ENCODE data around the gene PKN2. TPM values are rescaled to one million over a fixed set of nuclear protein-coding genes. Genes with fewer than 3 reads are reported as not detected.

The PKN2 gene
- total and polyA plus RNA-seq, 7 donors: 6.2 to 21.2 (median 16.7) TPM

- intact Hi-C loops (cut with DNase I): no loop called here
- Histone ChIP-seq H3K9me3 (no peaks in the 10 kb centered on the region), H3K36me3 (ENCODE audit: insufficient read depth in 1 of 2, low read depth in 1 of 2) (no peaks in the 10 kb centered on the region)
These were observed 37.4 kb upstream of the PKN2 start for GRCh38 chr1:88646476-88647248.

GRCh38 chr1:88647249-88647645 is 36.8 kb upstream of the PKN2 start:
- no peak overlapping the region for H3K4me3 ChIP-seq
- H3K27ac ChIP-seq: no peak overlapping the region
- no peak for TF ChIP-seq CTCF (IDR thresholded peaks at IDR 0.05)
- no peaks in the 10 kb centered on the region for H3K27me3 ChIP-seq (ENCODE audit: insufficient read depth in 3 of 3, low read length in 2 of 3)
- H3K36me3 ChIP-seq (ENCODE audit: insufficient read depth in 1 of 2, low read depth in 1 of 2): no peaks in the 10 kb centered on the region
- H3K9me3 ChIP-seq: no peaks in the 10 kb centered on the region
- DNase-seq (no peak), ATAC-seq (no peak)
- no peaks in the 10 kb centered on the region for H3K4me1 ChIP-seq
- intact Hi-C loops (cut with DNase I): no loop called here
- WGBS, 3 donors: 51 to 56% (median 53%) methylated on average over 3 of the region's 3 CpGs

More at GRCh38 chr1:88646476-88647248, 37.4 kb upstream of the PKN2 start:
- Histone ChIP-seq H3K4me1 (no peaks in the 10 kb centered on the region), H3K27me3 (ENCODE audit: insufficient read depth in 3 of 3, low read length in 2 of 3) (no peaks in the 10 kb centered on the region), H3K4me3 (no peak overlapping the region), H3K27ac (no peak overlapping the region)
- no peak for TF ChIP-seq CTCF (IDR thresholded peaks at IDR 0.05)
- no peak for ATAC-seq
- no peak for DNase-seq

- no peak for DNase-seq
- H3K9me3 ChIP-seq: no peaks in the 10 kb centered on the region
- WGBS, 3 donors: 77 to 86% (median 82%) methylated on average over 6 of the region's 6 CpGs
These were observed 36.2 kb upstream of the PKN2 start for GRCh38 chr1:88647749-88648415.

GRCh38 chr1:88648706-88649105 is 35.4 kb upstream of the PKN2 start:
- Histone ChIP-seq H3K36me3 (ENCODE audit: insufficient read depth in 1 of 2, low read depth in 1 of 2) (no peaks in the 10 kb centered on the region), H3K4me1 (no peaks in the 10 kb centered on the region), H3K4me3 (no peak overlapping the region), H3K27ac (no peak overlapping the region), H3K9me3 (no peaks in the 10 kb centered on the region), H3K27me3 (ENCODE audit: insufficient read depth in 3 of 3, low read length in 2 of 3) (no peaks in the 10 kb centered on the region)
- no peak for ATAC-seq
- DNase-seq: no peak
- TF ChIP-seq CTCF (IDR thresholded peaks at IDR 0.05): no peak
- 45 to 52% (median 48%) methylated on average over 2 of the region's 2 CpGs for WGBS, 3 donors
- intact Hi-C loops (cut with DNase I): no loop called here

More at GRCh38 chr1:88647749-88648415, 36.2 kb upstream of the PKN2 start:
- intact Hi-C loops (cut with DNase I): no loop called here
- no peak overlapping the region for H3K27ac ChIP-seq
- H3K27me3 ChIP-seq (ENCODE audit: insufficient read depth in 3 of 3, low read length in 2 of 3): no peaks in the 10 kb centered on the region
- no peak for ATAC-seq
- TF ChIP-seq CTCF (IDR thresholded peaks at IDR 0.05): no peak
- H3K36me3 ChIP-seq (ENCODE audit: insufficient read depth in 1 of 2, low read depth in 1 of 2): no peaks in the 10 kb centered on the region
- no peak overlapping the region for H3K4me3 ChIP-seq
- H3K4me1 ChIP-seq: no peaks in the 10 kb centered on the region

Data from psoas muscle (tissue), 8 donors.